Gastroesophageal sphincter (tissue), 4 donors: ENCODE measurements around the gene CNP. TPM values are rescaled to one million over a fixed set of nuclear protein-coding genes. Genes with fewer than 3 reads are reported as not detected.
A peak's percentile ranks its signal among the peaks of the same experiment; 100 is the strongest.

Experiments
- ATAC-seq: fragments of 150-250 bp; one replicate; pipeline ENCODE4 v1.9.1; 2016; ENCODE audit warnings: mild to moderate bottlenecking, moderate library complexity
- H3K27ac ChIP-seq, 4 donors: fragments of 200-600 bp; sonication (generic) in 3 of 4; 1 replicate in 3 of 4; 2 replicates in 1 of 4; pipeline ENCODE4 v1.5.1; 2016 to 2019
- H3K27me3 ChIP-seq: fragments of 200-600 bp; sonication (generic); one replicate; pipeline ENCODE4 v1.5.1; 2019
- H3K36me3 ChIP-seq, 2 donors: fragments of 200-600 bp; sonication (generic); one replicate each; pipeline ENCODE4 v1.5.1; 2019; ENCODE audit warnings: control low read depth in 1 of 2
- H3K4me1 ChIP-seq, 3 donors: fragments of 200-600 bp; sonication (generic); 1 replicate in 2 of 3; 2 replicates in 1 of 3; pipeline ENCODE4 v1.5.1; 2016 to 2019; ENCODE audit warnings: control low read depth in 2 of 3
- H3K4me3 ChIP-seq, 2 donors: fragments of 200-600 bp; sonication (generic); one replicate each; pipeline ENCODE4 v1.5.1; 2019; ENCODE audit warnings: mild to moderate bottlenecking in 1 of 2, moderate library complexity in 1 of 2
- H3K9me3 ChIP-seq, 3 donors: fragments of 200-600 bp; sonication (generic); one replicate each; pipeline ENCODE4 v1.5.1; 2017 to 2019; ENCODE audit warnings: control low read depth in 2 of 3
- EP300 ChIP-seq: sonication (generic); formaldehyde crosslinking; IDR thresholded peaks from one replicate; pipeline ENCODE4 v1.6.1; 2017; ENCODE audit warnings: antibody characterized with exemption, mild to moderate bottlenecking
- POLR2A ChIP-seq, 2 donors: fragments of 450-650 bp; IDR thresholded peaks; one replicate each; pipeline ENCODE4 v1.6.1; 2017; ENCODE audit warnings: antibody characterized with exemption in 2 of 2, mild to moderate bottlenecking in 2 of 2, moderate library complexity in 1 of 2
- POLR2AphosphoS5 ChIP-seq: sonication (generic); formaldehyde crosslinking; IDR thresholded peaks from one replicate; pipeline ENCODE4 v1.6.1; 2017; ENCODE audit warnings: antibody characterized with exemption
- WGBS, 2 donors: methylation state at CpG; one replicate each; pipeline ENCODE4 v1.1.5; 2018; ENCODE audit warnings: low coverage in 1 of 2; 5-methylcytosine and 5-hydroxymethylcytosine counted together
- total RNA-seq, 4 donors: library from RNA; depleted of rRNA; stranded (reverse); fragments of >200 nt; gene quantifications; one replicate each; pipeline ENCODE4 v1.1.0, GENCODE V29; 2016
- TF ChIP-seq, protein P1 (sequence below), 4 experiments: fragments of 200-600 bp in 2 of 4; fragments of 450-650 bp in 2 of 4; sonication (generic) in 1 of 4; IDR thresholded peaks; one replicate each; pipeline ENCODE4 v1.5.1; 2017 to 2019; ENCODE audit warnings: antibody characterized with exemption in 4 of 4, mild to moderate bottlenecking in 2 of 4, moderate library complexity in 2 of 4

The CNP gene
- total RNA-seq, 4 donors from 2014 or later: 56.7 to 97.9 (median 64.7) TPM

DNA sequence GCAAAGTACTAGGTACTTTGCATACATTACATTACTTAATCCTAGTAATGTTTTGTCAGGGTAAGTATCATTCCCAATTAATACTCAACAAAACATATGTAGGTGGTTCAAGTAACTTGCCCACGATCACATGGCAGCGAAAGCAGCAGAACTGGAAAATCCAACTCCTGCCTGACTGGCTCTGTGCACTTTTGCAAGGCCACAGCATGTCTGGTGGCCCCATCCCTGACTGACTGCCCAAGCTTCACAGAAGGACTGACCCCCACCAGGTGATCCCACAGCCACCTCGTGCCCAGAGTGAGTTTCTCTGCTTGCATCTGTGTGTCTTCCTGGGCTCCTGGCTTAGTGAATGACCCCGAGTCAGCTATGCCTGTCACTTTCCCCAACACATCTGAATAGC is 11.4 kb downstream of the CNP start:
- H3K27ac ChIP-seq: peak overlapping the region in 1 of 4 donors; percentile 19
- no peaks in the 10 kb centered on the region for H3K27me3 ChIP-seq
- H3K36me3 ChIP-seq: peaks cover 0 to 98% of the 10 kb centered on the region in 2 donors
- H3K4me3 ChIP-seq: no peak overlapping the region
- peaks cover 0 to 41% (median 14%) of the 10 kb centered on the region in 3 donors for H3K4me1 ChIP-seq
- TF ChIP-seq EP300 (no peak), POLR2AphosphoS5 (no peak)
- TF ChIP-seq, protein P1, sequence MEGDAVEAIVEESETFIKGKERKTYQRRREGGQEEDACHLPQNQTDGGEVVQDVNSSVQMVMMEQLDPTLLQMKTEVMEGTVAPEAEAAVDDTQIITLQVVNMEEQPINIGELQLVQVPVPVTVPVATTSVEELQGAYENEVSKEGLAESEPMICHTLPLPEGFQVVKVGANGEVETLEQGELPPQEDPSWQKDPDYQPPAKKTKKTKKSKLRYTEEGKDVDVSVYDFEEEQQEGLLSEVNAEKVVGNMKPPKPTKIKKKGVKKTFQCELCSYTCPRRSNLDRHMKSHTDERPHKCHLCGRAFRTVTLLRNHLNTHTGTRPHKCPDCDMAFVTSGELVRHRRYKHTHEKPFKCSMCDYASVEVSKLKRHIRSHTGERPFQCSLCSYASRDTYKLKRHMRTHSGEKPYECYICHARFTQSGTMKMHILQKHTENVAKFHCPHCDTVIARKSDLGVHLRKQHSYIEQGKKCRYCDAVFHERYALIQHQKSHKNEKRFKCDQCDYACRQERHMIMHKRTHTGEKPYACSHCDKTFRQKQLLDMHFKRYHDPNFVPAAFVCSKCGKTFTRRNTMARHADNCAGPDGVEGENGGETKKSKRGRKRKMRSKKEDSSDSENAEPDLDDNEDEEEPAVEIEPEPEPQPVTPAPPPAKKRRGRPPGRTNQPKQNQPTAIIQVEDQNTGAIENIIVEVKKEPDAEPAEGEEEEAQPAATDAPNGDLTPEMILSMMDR (IDR thresholded peaks at IDR 0.05): no peak
- no peak for ATAC-seq
- 83 to 94% methylated on average over 3 to 4 of the region's 4 CpGs for WGBS, 2 donors
- no peaks in the 10 kb centered on the region for H3K9me3 ChIP-seq

DNA sequence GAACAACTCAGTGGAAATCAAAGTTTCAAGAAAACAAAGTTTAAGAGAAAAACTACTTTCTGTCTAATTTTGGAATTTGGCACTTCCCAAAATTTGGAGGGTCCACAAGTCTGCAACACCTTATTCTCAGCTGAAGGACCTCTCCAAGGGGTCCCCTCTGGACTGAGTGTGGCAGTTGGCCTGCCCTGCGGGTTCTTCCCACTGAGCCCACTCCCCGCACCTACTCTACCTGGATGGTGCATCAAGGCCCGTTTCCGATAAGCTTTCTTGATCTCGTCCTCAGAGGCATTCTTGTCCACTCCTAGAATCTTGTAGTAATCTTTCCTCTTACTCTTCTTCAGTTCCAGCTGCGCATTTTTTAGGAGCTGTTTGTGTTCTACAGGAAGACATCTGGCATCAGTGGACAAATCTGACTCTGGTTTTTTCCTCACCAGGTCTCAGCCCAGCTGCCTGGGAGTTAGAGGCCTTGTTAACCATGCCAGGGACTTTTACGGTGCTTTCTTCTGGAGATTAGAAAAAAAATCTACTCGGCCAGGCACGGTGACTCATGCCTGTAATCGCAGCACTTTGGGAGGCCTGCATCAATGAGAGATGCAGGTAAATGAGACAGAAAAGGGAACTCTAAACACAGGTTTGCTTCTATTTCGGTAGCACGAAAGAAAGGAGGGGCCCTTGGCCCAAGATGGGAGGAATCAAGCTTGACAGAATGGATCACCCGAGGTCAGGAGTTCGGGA is 15.6 kb downstream of the CNP start:
- Histone ChIP-seq H3K36me3 (peaks cover 0 to 98% of the 10 kb centered on the region in 2 donors), H3K4me1 (peaks cover 0 to under 1% (median 0%) of the 10 kb centered on the region in 3 donors), H3K4me3 (no peak overlapping the region), H3K27me3 (no peaks in the 10 kb centered on the region), H3K27ac (peak overlapping the region in 1 of 4 donors; percentile 17), H3K9me3 (no peaks in the 10 kb centered on the region)
- TF ChIP-seq, protein P1 (IDR thresholded peaks at IDR 0.05): no peak
- WGBS, 2 donors: 55 to 87% methylated on average over 6 to 13 of the region's 14 CpGs
- no peak for ATAC-seq

DNA sequence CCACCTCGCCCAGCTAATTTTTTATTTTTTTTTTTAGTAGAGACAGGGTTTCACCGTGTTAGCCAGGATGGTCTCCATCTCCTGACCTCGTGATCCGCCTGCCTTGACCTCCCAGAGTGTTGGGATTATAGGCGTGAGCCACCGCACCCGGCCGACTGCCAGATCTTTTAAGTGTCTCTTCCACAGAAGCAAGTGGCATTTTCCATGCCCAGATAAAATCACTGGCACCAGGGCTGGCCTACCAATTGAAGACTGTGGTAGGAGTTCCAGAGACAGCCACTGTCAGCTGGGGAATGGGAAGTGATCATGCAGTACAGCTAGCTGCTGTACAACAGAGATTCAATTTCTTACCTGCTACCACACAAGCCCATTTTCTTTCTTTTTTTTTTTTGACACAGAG is 17.9 kb downstream of the CNP start:
- 78% methylated on average over 1 of the region's 8 CpGs; no CpG with 5 or more reads in 1 of the 2 donors for WGBS, 2 donors
- H3K27me3 ChIP-seq: no peaks in the 10 kb centered on the region
- no peaks in the 10 kb centered on the region for H3K4me1 ChIP-seq
- peaks cover 0 to 99% of the 10 kb centered on the region in 2 donors for H3K36me3 ChIP-seq
- no peak for ATAC-seq
- H3K9me3 ChIP-seq: no peaks in the 10 kb centered on the region
- TF ChIP-seq, protein P1 (IDR thresholded peaks at IDR 0.05): no peak
- TF ChIP-seq EP300: no peak
- H3K4me3 ChIP-seq: no peak overlapping the region
- no peak overlapping the region for H3K27ac ChIP-seq

DNA sequence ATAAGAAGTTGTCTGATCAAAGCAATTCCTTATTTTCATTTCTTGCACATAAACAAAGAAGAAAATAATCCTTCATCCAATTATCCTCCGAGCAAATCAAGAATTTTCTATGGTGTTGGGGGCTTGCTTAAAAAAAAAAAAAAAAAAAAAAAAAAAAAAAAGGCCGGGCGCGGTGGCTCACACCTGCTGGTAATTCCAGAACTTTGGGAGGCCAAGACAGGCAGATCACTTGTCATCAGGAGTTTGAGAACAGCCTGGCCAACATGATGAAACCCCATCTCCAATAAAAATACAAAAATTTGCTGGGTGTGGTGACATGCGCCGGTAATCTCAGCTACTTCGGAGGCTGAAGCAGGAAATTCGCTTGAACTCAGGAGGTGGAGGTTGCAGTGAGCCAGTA is 19.3 kb downstream of the CNP start:
- no peak for ATAC-seq
- Histone ChIP-seq H3K27ac (no peak overlapping the region), H3K36me3 (peaks cover 0 to 100% of the 10 kb centered on the region in 2 donors), H3K9me3 (no peaks in the 10 kb centered on the region), H3K27me3 (no peaks in the 10 kb centered on the region), H3K4me1 (no peaks in the 10 kb centered on the region), H3K4me3 (no peak overlapping the region)
- 88 to 92% methylated on average over 4 to 5 of the region's 8 CpGs for WGBS, 2 donors
- TF ChIP-seq, protein P1 (IDR thresholded peaks at IDR 0.05): no peak

DNA sequence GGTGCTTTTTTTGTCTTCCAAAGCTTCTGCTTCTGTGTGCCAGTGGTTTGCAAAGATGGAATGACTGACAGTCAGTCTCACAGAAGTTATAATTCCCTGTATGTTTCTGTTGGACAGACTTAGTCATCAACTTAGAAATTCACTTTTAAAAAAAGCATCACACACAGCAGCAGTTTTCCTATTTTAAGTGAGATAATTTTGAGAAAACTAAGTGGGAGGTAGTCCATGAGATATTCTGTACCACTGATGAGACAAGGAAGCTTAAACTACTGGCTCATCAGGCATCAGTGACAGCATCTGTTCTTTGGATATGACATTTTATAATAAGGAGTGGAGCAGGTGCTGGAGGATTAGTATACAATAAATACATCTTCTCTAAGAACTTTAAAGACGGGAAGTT is 20.0 kb downstream of the CNP start:
- Histone ChIP-seq H3K4me1 (no peaks in the 10 kb centered on the region), H3K27ac (no peak overlapping the region), H3K27me3 (no peaks in the 10 kb centered on the region), H3K9me3 (no peaks in the 10 kb centered on the region), H3K36me3 (peaks cover 0 to 100% of the 10 kb centered on the region in 2 donors), H3K4me3 (no peak overlapping the region)
- TF ChIP-seq EP300: no peak
- TF ChIP-seq, protein P1 (IDR thresholded peaks at IDR 0.05): no peak
- TF ChIP-seq POLR2A (IDR thresholded peaks at IDR 0.05): no peak
- TF ChIP-seq POLR2AphosphoS5: no peak
- ATAC-seq: no peak
- WGBS, 2 donors: 60 to 80% methylated on average over 1 of the region's 1 CpG
